HEK293 (cell line): ENCODE data around the gene IGDCC3.

ENCODE experiments used
- CTCF ChIP-seq: fragments of 450-650 bp; formaldehyde crosslinking; IDR thresholded peaks from 2 replicates; pipeline ENCODE4 v1.5.1; 2016; ENCODE audit warnings: missing biosample characterization, missing genetic modification characterization
- GFI1B ChIP-seq: fragments of 450-650 bp; formaldehyde crosslinking; IDR thresholded peaks from 2 replicates; pipeline ENCODE4 v1.5.1; 2016; ENCODE audit warnings: missing biosample characterization, missing genetic modification characterization
- INSM2 ChIP-seq: fragments of 450-650 bp; formaldehyde crosslinking; IDR thresholded peaks from 2 replicates; pipeline ENCODE4 v1.5.1; 2016; ENCODE audit warnings: missing biosample characterization, missing genetic modification characterization
- MEIS1 ChIP-seq: sonication (generic); formaldehyde crosslinking; IDR thresholded peaks from 2 replicates; pipeline ENCODE4 v1.8.1; 2022; ENCODE audit warnings: missing genetic modification reagents, mild to moderate bottlenecking, borderline replicate concordance
- MZF1 ChIP-seq: fragments of 450-650 bp; formaldehyde crosslinking; IDR thresholded peaks from 2 replicates; pipeline ENCODE4 v1.5.1; 2017; ENCODE audit warnings: missing biosample characterization, missing genetic modification characterization, borderline replicate concordance
- TRIM28 ChIP-seq: IDR thresholded peaks from 2 replicates; pipeline ENCODE4 v1.6.1; 2011; ENCODE audit warnings: low read length, control low read depth, borderline replicate concordance
- ZBTB44 ChIP-seq: fragments of 450-650 bp; IDR thresholded peaks from 2 replicates; pipeline ENCODE4 v1.5.1; 2018; ENCODE audit warnings: missing biosample characterization, mild to moderate bottlenecking, missing genetic modification characterization
- ZBTB49 ChIP-seq: fragments of 450-650 bp; formaldehyde crosslinking; IDR thresholded peaks from 2 replicates; pipeline ENCODE4 v1.5.1; 2016; ENCODE audit warnings: missing biosample characterization, missing genetic modification characterization, low read depth
- ZIC2 ChIP-seq: fragments of 450-650 bp; formaldehyde crosslinking; IDR thresholded peaks from 2 replicates; pipeline ENCODE4 v1.5.1; 2016; ENCODE audit warnings: missing biosample characterization, missing genetic modification characterization
- ZNF146 ChIP-seq: fragments of 450-650 bp; formaldehyde crosslinking; IDR thresholded peaks from 2 replicates; pipeline ENCODE4 v1.5.1; 2016; ENCODE audit warnings: missing biosample characterization, missing genetic modification characterization
- ZNF221 ChIP-seq: fragments of 450-650 bp; formaldehyde crosslinking; IDR thresholded peaks from 2 replicates; pipeline ENCODE4 v1.5.1; 2017; ENCODE audit warnings: missing biosample characterization, missing genetic modification characterization, borderline replicate concordance
- ZNF223 ChIP-seq: fragments of 450-650 bp; formaldehyde crosslinking; IDR thresholded peaks from 2 replicates; pipeline ENCODE4 v1.5.1; 2016; ENCODE audit warnings: missing biosample characterization, missing genetic modification characterization
- ZNF350 ChIP-seq: fragments of 450-650 bp; formaldehyde crosslinking; IDR thresholded peaks from 2 replicates; pipeline ENCODE4 v1.5.0; 2017; ENCODE audit warnings: missing biosample characterization, mild to moderate bottlenecking, missing genetic modification characterization
- ZNF366 ChIP-seq: fragments of 450-650 bp; formaldehyde crosslinking; conservative IDR thresholded peaks from 2 replicates; pipeline ENCODE4 v1.5.1; 2016; ENCODE audit warnings: missing biosample characterization, missing genetic modification characterization
- ZNF37A ChIP-seq: fragments of 450-650 bp; IDR thresholded peaks from 2 replicates; pipeline ENCODE4 v1.5.1; 2018; ENCODE audit warnings: missing biosample characterization, missing genetic modification characterization
- ZNF404 ChIP-seq: fragments of 450-650 bp; formaldehyde crosslinking; IDR thresholded peaks from 2 replicates; pipeline ENCODE4 v1.5.1; 2017; ENCODE audit warnings: missing biosample characterization, missing genetic modification characterization
- ZNF433 ChIP-seq: fragments of 450-650 bp; formaldehyde crosslinking; IDR thresholded peaks from 2 replicates; pipeline ENCODE4 v1.5.1; 2016; ENCODE audit warnings: missing biosample characterization, missing genetic modification characterization, low read depth
- ZNF518A ChIP-seq: fragments of 450-650 bp; formaldehyde crosslinking; conservative IDR thresholded peaks from 2 replicates; pipeline ENCODE4 v1.5.1; 2016; ENCODE audit warnings: low read depth, missing biosample characterization, missing genetic modification characterization
- ZNF830 ChIP-seq: fragments of 450-650 bp; IDR thresholded peaks from 2 replicates; pipeline ENCODE4 v1.5.0; 2018; ENCODE audit warnings: missing biosample characterization, missing genetic modification characterization, low read depth, mild to moderate bottlenecking, moderate library complexity
- ZSCAN5A ChIP-seq: fragments of 450-650 bp; formaldehyde crosslinking; IDR thresholded peaks from 2 replicates; pipeline ENCODE4 v1.5.1; 2016; ENCODE audit warnings: missing biosample characterization, missing genetic modification characterization
- ZXDB ChIP-seq: fragments of 450-650 bp; formaldehyde crosslinking; IDR thresholded peaks from 2 replicates; pipeline ENCODE4 v1.5.1; 2016; ENCODE audit warnings: missing biosample characterization, missing genetic modification characterization
- TF ChIP-seq, protein P1 (sequence below): fragments of 450-650 bp; formaldehyde crosslinking; IDR thresholded peaks from 2 replicates; pipeline ENCODE4 v1.5.1; 2017; ENCODE audit warnings: missing biosample characterization, missing genetic modification characterization

IGDCC3 gene

GRCh38 chr15:65304381-65305149, 73.2 kb downstream of the IGDCC3 start, which contains the start of gene RNU5B-1 (continued):
- peak; percentile 80 for TF ChIP-seq ZBTB44 (tag by site-specific recombination)
- TF ChIP-seq MEIS1 (CRISPR knock-in tag): no peak
- peak; percentile 91 for TF ChIP-seq ZXDB (tag by site-specific recombination)
- no peak for TF ChIP-seq ZNF830 (tag by site-specific recombination)
- TF ChIP-seq MZF1: peak; percentile 88
- no peak for TF ChIP-seq ZBTB49 (tag by site-specific recombination)
- peak; percentile 97 for TF ChIP-seq ZNF366
- TF ChIP-seq ZNF221: no peak
- TF ChIP-seq INSM2 (tag by site-specific recombination): peak; percentile 70; the same call in 1 of the 2 replicates
- no peak for TF ChIP-seq ZNF223 (tag by site-specific recombination)
- no peak for TF ChIP-seq ZNF404 (tag by site-specific recombination)
- peak; percentile 89 for TF ChIP-seq CTCF (tag by site-specific recombination)
- TF ChIP-seq ZNF37A (tag by site-specific recombination): no peak
- TF ChIP-seq ZNF350 (tag by site-specific recombination): no peak
- TF ChIP-seq, protein P1, sequence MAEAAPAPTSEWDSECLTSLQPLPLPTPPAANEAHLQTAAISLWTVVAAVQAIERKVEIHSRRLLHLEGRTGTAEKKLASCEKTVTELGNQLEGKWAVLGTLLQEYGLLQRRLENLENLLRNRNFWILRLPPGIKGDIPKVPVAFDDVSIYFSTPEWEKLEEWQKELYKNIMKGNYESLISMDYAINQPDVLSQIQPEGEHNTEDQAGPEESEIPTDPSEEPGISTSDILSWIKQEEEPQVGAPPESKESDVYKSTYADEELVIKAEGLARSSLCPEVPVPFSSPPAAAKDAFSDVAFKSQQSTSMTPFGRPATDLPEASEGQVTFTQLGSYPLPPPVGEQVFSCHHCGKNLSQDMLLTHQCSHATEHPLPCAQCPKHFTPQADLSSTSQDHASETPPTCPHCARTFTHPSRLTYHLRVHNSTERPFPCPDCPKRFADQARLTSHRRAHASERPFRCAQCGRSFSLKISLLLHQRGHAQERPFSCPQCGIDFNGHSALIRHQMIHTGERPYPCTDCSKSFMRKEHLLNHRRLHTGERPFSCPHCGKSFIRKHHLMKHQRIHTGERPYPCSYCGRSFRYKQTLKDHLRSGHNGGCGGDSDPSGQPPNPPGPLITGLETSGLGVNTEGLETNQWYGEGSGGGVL: no peak
- 0 out of 2 replicates have a peak, but pooled peaks have one; percentile 2 for TF ChIP-seq ZNF433 (tag by site-specific recombination)
- no peak for TF ChIP-seq ZIC2
- TF ChIP-seq TRIM28: peak; percentile 88
- TF ChIP-seq ZNF146 (tag by site-specific recombination): peak; percentile 77; the same call in 1 of the 2 replicates
- peak; percentile 96 for TF ChIP-seq GFI1B (tag by site-specific recombination)
- peak; percentile 36; the same call in 1 of the 2 replicates for TF ChIP-seq ZNF518A (tag by site-specific recombination)
- TF ChIP-seq ZSCAN5A (tag by site-specific recombination): peak; percentile 58
